Common myeloid progenitor, CD34-positive (primary cell): Measurements from ENCODE around the gene MAP3K4.

Experiments
- CTCF ChIA-PET: fragments of 350-600 bp; sonication (Branson Sonifier 250); formaldehyde crosslinking; loops from one replicate; lab custom pipeline; 2021; ENCODE audit warnings: antibody characterized with exemption; lab: Charles Lee
- POLR2A ChIA-PET: fragments of 350-600 bp; sonication (Branson Sonifier 250); formaldehyde crosslinking; loops from one replicate; lab custom pipeline; 2021; ENCODE audit warnings: antibody characterized with exemption; lab: Charles Lee
- DNase-seq, 3 donors: peaks; one replicate each; pipeline versions ENCODE4 v3.0.0 to v3.0.0-alpha.2; 2013
- H3K27ac ChIP-seq, 2 experiments: 1 replicate in 1 of 2; 2 replicates in 1 of 2; pipeline ENCODE4 v1.7.0; 2013; ENCODE audit warnings: inconsistent platforms in 2 of 2, low read length in 2 of 2, mild to moderate bottlenecking in 2 of 2, low read depth in 1 of 2, moderate library complexity in 1 of 2; ENCODE audit not compliant: severe bottlenecking in 2 of 2, insufficient read depth in 1 of 2, poor library complexity in 1 of 2
- H3K27me3 ChIP-seq, 5 experiments: replicated peaks in 2 of 5; 1 replicate in 3 of 5; 2 replicates in 2 of 5; pipeline versions ENCODE4 v1.6.1 to v1.7.0; 2013; ENCODE audit warnings: low read length in 4 of 5, mild to moderate bottlenecking in 2 of 5, moderate library complexity in 2 of 5, inconsistent platforms in 1 of 5; ENCODE audit not compliant: insufficient read depth in 5 of 5, control insufficient read depth in 4 of 5
- H3K36me3 ChIP-seq, 4 experiments: 1 replicate in 2 of 4; 2 replicates in 2 of 4; pipeline versions ENCODE4 v1.6.1 to v1.7.0; 2013; ENCODE audit warnings: low read length in 3 of 4, control low read depth in 1 of 4, mild to moderate bottlenecking in 1 of 4; ENCODE audit not compliant: control insufficient read depth in 4 of 4, insufficient read depth in 4 of 4
- H3K4me1 ChIP-seq, 4 experiments: 1 replicate in 3 of 4; 2 replicates in 1 of 4; pipeline versions ENCODE4 v1.6.1 to v1.7.1; 2013; ENCODE audit warnings: low read length in 3 of 4, mild to moderate bottlenecking in 3 of 4, control low read depth in 1 of 4, inconsistent platforms in 1 of 4, moderate library complexity in 1 of 4; ENCODE audit not compliant: control insufficient read depth in 4 of 4, insufficient read depth in 4 of 4; ENCODE audit errors: control extremely low read depth in 1 of 4
- H3K4me3 ChIP-seq, 7 experiments: 1 replicate in 4 of 7; 2 replicates in 3 of 7; pipeline versions ENCODE4 v1.5.1 to v1.7.0; 2013; ENCODE audit warnings: mild to moderate bottlenecking in 7 of 7, low read length in 6 of 7, moderate library complexity in 6 of 7, inconsistent platforms in 2 of 7, low read depth in 2 of 7, control low read depth in 1 of 7; ENCODE audit not compliant: insufficient read depth in 4 of 7, control insufficient read depth in 1 of 7; ENCODE audit errors: extremely low read depth in 1 of 7
- H3K9me3 ChIP-seq, 5 experiments: 1 replicate in 4 of 5; 2 replicates in 1 of 5; pipeline versions ENCODE4 v1.6.1 to v1.7.1; 2013; ENCODE audit warnings: low read length in 4 of 5, mild to moderate bottlenecking in 2 of 5, inconsistent platforms in 1 of 5, low read depth in 1 of 5, moderate library complexity in 1 of 5; ENCODE audit not compliant: control insufficient read depth in 4 of 5, insufficient read depth in 2 of 5; ENCODE audit errors: control extremely low read depth in 1 of 5
- WGBS: methylation state at CpG from one replicate; pipeline ENCODE4 v1.1.5; 2013; ENCODE audit not compliant: insufficient coverage; 5-methylcytosine and 5-hydroxymethylcytosine counted together

Gene MAP3K4

DNA sequence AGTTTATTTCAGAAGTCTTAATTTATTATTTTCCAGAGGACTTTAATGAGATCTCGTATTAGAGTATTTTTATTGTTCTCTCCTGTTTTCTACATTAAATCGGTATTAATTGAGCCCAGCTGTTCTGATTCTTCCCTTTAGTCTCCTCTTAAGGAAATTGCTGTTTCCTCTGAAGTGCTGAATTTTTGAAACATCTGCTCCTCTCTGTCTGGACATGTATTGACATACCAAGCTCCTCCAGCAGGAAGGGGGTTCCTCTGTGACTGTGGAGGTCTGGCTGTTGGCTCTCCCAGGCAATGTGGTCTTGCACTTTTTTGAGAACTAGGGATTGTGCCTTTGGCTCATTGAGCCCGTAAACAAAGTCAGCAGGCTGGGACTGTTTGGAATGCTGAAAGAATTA is 74.9 kb downstream of the MAP3K4 start:
- peak in 1 of 3 donors; percentile 8 for DNase-seq
- peaks cover 0 to 10% (median 8%) of the 10 kb centered on the region in 4 experiments for H3K36me3 ChIP-seq
- H3K27me3 ChIP-seq = no peaks in the 10 kb centered on the region
- H3K9me3 ChIP-seq = peaks cover 0 to 2% (median 0%) of the 10 kb centered on the region in 5 experiments
- CTCF ChIA-PET = no interaction called here
- WGBS = 89% methylated on average over 1 of the region's 3 CpGs
- no peak overlapping the region for H3K4me3 ChIP-seq
- POLR2A ChIA-PET = interaction anchor here (0.6 kb wide), 1 partner anchor 208 kb away, joined by 3 read pairs; the partner anchor contains the start of gene AGPAT4
- H3K27ac ChIP-seq = no peak overlapping the region
- H3K4me1 ChIP-seq = no peaks in the 10 kb centered on the region

DNA sequence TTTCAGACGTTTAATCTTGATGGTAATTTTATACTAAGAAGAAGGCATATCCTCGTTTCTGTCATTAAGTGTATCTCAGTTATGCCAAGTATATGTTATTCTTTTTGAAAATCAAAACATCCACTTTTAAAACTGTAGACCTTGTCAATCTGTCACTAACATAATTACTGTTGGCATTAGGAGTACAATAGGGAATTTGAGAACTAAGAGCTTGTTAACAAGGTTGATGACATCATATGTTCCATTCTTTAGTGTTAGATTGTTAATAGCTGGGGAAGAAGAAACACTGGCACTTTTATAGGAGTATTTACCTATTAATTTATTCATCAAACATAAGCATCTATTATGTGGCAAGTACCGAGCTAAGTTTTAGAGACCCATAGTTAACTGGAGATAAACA is 76.2 kb downstream of the MAP3K4 start:
- ChIA-PET CTCF (interaction anchor here (0.6 to 0.8 kb wide), 2 partner anchors 9 to 75 kb away, joined by 3 read pairs; no protein-coding TSS in a partner anchor), POLR2A (no interaction called here)

DNA sequence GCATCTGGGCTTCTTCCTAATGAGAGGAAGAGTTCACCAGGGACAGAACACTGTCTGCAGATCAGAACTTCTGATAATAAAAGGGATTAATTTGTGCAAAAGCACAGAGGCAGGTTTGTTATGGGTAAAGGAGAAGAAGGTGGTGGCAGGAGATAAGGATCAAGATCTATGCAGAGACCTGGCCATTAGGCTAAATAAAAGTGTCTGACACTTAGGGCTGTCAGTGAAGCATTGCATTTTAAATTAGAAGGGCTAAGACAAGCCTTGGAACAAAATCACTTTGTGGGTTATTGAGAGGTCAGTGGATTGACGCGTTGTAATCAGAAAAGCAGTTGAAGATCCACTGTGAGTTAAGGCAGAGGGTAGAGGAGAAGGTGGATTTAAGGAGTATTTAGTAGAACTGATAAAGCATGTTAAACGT is 76.8 kb downstream of the MAP3K4 start:
- ChIA-PET CTCF (interaction anchor here (0.6 to 0.8 kb wide), 2 partner anchors 10 to 75 kb away, joined by 3 read pairs; no protein-coding TSS in a partner anchor), POLR2A (no interaction called here)
- no peak overlapping the region for H3K4me3 ChIP-seq
- H3K4me1 ChIP-seq = no peaks in the 10 kb centered on the region
- 93% methylated on average over 3 of the region's 3 CpGs for WGBS
- H3K9me3 ChIP-seq = no peaks in the 10 kb centered on the region
- no peak overlapping the region for H3K27ac ChIP-seq
- DNase-seq = no peak
- H3K36me3 ChIP-seq = peaks cover 0 to 16% (median 9%) of the 10 kb centered on the region in 4 experiments
- no peaks in the 10 kb centered on the region for H3K27me3 ChIP-seq

More for the DNA sequence above, 76.2 kb downstream of the MAP3K4 start:
- DNase-seq = no peak
- Histone ChIP-seq H3K27ac (no peak overlapping the region), H3K36me3 (peaks cover 0 to 14% (median 8%) of the 10 kb centered on the region in 4 experiments), H3K4me1 (no peaks in the 10 kb centered on the region), H3K4me3 (no peak overlapping the region), H3K27me3 (no peaks in the 10 kb centered on the region), H3K9me3 (no peaks in the 10 kb centered on the region)
- 100% methylated on average over 1 of the region's 3 CpGs for WGBS

DNA sequence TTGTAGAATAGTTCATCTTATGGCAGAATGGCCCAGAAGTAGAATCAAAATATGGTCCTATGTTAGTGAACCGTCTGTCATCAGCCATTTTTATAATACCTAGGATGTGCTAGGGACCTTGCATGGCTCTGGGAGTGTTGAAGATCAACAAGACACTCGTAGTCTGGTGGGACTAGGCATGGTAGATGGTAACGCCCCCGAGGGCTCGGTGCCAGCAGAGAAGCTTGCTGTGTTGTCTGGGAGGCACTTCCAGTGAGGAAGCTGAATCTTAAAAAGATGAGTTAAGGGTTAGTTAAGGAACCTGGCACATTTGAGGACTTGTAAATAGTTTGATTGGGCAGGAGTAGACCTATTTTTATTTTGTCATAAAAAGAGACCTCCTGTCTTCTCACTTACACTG is 82.4 kb downstream of the MAP3K4 start:
- ChIA-PET POLR2A (no interaction called here), CTCF (interaction anchor here (1.1 kb wide), 1 partner anchor 12 kb away, joined by 3 read pairs; no protein-coding TSS in a partner anchor)
- Histone ChIP-seq H3K4me1 (peaks cover 0 to 10% (median 2%) of the 10 kb centered on the region in 4 experiments), H3K4me3 (no peak overlapping the region), H3K27me3 (no peaks in the 10 kb centered on the region), H3K36me3 (peaks cover under 1 to 47% (median 22%) of the 10 kb centered on the region in 4 experiments), H3K27ac (no peak overlapping the region), H3K9me3 (no peaks in the 10 kb centered on the region)
- no peak for DNase-seq
- 98% methylated on average over 5 of the region's 5 CpGs for WGBS

DNA sequence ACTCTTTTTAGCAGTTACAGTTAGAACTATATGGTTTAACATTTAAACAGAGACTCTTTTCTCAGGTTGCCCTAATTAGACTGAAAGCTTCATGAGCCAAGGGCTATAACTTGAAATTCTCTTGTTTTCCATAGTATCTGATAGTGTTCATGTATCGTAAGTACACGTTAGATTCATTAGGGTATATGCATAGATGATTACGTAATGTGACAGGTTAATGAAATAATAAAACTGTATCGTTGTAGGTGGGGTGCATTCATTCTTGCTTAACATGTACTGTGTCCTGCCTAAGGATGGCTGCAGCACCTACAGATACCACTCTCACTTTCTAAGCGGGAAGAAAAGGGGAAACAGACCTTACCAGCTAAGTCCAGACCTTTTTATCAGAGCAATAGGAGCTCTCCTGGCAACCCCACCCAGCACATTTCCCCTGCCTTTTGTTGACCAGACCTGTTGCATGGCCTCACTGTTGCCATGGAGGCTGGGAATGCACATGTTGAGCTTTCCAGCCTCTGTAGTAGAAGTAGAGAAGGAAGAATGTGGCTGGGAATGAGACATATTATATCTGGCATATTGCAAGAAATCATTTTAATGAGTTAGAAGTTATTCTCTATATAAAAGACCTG is 83.0 kb downstream of the MAP3K4 start:
- no peaks in the 10 kb centered on the region for H3K9me3 ChIP-seq
- no peak for DNase-seq
- no peak overlapping the region for H3K4me3 ChIP-seq
- POLR2A ChIA-PET = no interaction called here
- CTCF ChIA-PET = interaction anchor here (1.1 kb wide), 1 partner anchor 11 kb away, joined by 3 read pairs; no protein-coding TSS in a partner anchor
- H3K36me3 ChIP-seq = peaks cover 3 to 50% (median 23%) of the 10 kb centered on the region in 4 experiments
- no peak overlapping the region for H3K27ac ChIP-seq
- peaks cover 0 to 10% (median 2%) of the 10 kb centered on the region in 4 experiments for H3K4me1 ChIP-seq
- WGBS = 100% methylated on average over 2 of the region's 5 CpGs
- no peaks in the 10 kb centered on the region for H3K27me3 ChIP-seq

DNA sequence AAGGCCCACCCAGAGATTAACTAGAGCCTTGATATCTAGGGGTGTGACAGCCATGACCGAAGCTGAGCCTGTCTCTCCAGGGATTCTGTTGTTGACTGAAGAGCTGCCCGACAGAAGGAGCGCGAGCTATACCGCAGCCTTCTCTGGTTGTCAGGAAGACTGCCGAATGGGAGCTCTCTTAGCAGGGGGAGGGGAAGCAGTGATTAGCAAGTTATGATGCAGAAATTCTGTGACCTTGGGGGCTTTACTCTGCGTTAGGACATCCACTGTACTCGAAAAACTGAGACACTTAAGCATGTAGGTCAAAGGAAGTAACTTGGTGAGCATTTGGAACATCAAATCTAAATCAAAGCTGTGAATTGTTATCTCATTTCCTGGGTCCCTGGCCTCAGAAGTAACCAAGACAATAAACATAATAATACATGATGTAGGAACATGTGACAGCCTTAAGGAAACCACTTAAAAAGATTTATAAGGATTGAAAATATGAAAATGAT is 84.7 kb downstream of the MAP3K4 start:
- ChIA-PET POLR2A (no interaction called here), CTCF (interaction anchor here (0.9 to 1.6 kb wide), 4 partner anchors 9 to 28 kb away, joined by 3 to 4 read pairs (median 3); no protein-coding TSS in a partner anchor)
- Histone ChIP-seq H3K9me3 (no peaks in the 10 kb centered on the region), H3K4me3 (no peak overlapping the region), H3K4me1 (peaks cover 0 to 10% (median 2%) of the 10 kb centered on the region in 4 experiments), H3K27me3 (no peaks in the 10 kb centered on the region), H3K36me3 (peaks cover 9 to 58% (median 28%) of the 10 kb centered on the region in 4 experiments), H3K27ac (no peak overlapping the region)
- no peak for DNase-seq
- 96% methylated on average over 7 of the region's 8 CpGs for whole genome bisulfite sequencing
